ENCODE results near the gene PCP2.

Gene PCP2

DNA sequence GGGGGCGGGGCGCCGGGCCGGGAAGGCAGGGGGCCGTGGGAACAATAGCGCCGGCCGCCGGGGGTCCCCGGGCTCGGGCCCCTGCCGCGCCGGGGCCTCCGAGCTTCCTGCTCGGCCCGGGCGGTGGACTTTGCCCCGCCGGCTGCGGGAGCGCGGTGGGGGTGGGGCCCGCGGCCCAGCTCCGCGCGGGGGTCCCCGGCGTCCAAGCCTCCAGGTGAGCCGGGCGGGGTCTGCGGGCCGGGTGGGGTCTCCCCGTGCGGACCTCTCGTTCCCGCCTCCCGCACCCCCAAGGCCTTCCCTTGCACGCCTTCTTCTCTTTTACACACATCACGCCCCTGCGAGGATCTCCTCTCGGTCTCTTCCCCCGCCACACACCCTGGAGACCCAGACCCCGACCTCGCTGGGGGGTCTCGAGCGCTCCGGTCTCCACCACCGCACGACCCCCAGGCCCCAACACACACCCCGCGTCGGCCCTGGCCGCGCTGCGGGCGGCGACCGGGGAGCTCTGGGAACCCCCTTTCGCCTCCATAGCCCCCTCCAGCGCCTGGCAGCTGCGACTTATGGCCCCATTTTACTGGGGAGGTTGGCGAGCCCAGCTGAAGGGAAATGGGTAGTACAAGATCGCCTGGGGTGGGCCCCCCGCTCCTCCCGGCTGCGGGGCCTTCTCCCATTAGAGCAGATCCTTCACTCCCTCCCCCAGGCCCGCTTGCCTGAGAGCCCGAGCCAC, 37.1 kb downstream of the PCP2 start:
- TF ChIP-seq GATA3 (IDR thresholded peaks at IDR 0.05; ENCODE audit: low read depth, low read length) (no peak), GATA2 (IDR thresholded peaks at IDR 0.05; ENCODE audit: low read depth, low read length) (no peak)

DNA sequence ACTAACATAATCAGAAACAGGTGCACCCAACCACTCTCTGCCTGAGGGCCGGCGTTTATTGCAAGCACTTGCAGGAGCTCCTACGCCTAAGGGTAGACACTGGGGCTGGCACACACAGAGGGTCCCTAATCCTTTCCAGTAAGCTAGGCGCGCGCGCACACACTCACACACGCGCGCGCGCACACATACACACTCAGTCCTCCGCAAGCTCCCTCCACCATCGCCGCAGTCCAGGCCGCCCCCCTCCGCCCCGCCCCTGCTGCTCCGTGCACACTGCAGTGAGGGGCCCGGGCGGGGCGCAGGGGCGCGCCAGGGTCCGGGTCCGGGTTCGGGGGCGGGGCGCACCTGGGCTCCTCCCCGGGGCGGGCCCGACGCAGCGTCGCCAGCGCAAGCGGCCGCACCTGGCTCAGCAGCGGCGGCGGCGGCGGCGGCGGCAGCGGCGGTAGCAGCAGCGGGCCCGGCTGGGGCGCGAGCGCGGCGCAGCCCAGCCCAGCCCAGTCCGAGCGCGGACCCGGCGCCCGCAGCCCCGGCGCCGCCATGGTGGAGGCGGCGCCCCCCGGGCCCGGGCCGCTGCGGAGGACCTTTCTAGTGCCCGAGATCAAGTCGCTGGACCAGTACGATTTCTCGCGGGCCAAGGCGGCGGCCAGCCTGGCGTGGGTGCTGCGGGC, 37.9 kb downstream of the PCP2 start, which contains the start of gene CAMSAP3:
Gene CAMSAP3, plus strand, starts transcription at position 398 of the 668 bp plus-strand sequence. Its CDS starts 140 bp downstream, at position 538.
- TF ChIP-seq GATA2 (IDR thresholded peaks at IDR 0.05; ENCODE audit: low read depth, low read length) (no peak), GATA3 (IDR thresholded peaks at IDR 0.05; ENCODE audit: low read depth, low read length) (no peak)

DNA sequence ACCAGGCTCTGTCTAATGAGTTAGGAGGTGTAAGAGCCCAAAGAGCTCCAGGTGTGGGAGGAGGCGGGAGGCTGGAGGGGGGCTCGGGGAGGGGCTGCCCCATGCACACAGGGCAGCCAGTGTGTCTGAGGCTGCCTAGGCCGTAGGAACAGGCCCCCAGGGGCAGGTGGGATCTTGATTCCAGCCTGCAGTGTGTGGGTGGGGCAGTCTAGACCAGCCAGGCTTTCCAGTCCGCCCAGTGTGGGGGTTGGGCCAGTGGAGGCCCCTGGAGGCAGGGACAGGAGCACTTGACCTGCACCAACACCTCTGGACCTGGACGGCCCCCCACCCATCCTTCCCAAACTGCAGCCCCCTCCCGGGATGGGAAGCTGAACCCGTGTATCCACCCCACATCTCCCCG, 43.3 kb downstream of the PCP2 start:
- TF ChIP-seq GATA2 (IDR thresholded peaks at IDR 0.05; ENCODE audit: low read depth, low read length) (no peak), GATA3 (IDR thresholded peaks at IDR 0.05; ENCODE audit: low read depth, low read length) (no peak)

DNA sequence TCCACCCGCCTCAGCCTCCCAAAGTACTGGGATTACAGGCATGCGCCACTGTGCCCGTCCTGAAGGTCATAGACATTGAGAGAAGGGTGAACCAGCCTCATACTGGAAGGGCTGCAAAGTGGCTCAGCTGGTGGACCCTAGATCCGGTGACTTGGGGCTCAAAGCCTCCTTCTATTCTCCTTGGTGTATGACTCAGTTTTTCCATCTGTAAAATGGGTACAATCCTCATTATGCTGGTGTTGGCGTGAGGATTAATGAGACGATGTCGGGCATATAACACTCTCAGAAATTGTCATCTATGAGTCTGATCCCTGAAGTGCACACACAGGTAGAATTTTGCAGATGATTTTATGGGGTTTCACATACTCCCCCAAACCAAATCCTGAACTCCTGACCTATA, 43.7 kb downstream of the PCP2 start:
- TF ChIP-seq GATA2 (IDR thresholded peaks at IDR 0.05; ENCODE audit: low read depth, low read length) (no peak), GATA3 (IDR thresholded peaks at IDR 0.05; ENCODE audit: low read depth, low read length) (no peak)

DNA sequence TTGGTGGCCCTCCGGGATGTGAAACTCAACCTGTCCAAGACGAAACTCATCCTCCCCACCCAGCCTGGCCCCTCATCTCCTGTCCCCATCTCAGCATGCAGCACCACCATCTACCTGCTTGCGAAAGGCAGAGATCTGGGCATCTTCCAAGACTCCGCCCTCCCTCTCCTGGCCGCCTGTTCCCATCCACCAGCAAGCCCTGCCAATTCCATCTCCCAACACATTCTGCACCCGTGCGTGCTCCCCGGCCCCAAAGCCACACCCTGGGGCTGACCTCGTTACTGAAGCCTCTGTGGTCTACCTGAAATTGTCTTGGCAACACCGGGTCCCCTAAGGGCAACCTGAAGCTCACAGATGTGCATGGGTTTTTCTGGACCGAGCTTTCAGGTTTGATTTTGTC, 51.1 kb downstream of the PCP2 start:
- no peak for TF ChIP-seq GATA3 (IDR thresholded peaks at IDR 0.05; ENCODE audit: low read depth, low read length)
- no peak for TF ChIP-seq GATA2 (IDR thresholded peaks at IDR 0.05; ENCODE audit: low read depth, low read length)
